Neural progenitor cell (in vitro differentiated cells): ENCODE measurements around the gene FADS2. TPM values are rescaled to one million over a fixed set of nuclear protein-coding genes. Genes with fewer than 3 reads are reported as not detected.
A peak's percentile ranks its signal among the peaks of the same experiment; 100 is the strongest.

ENCODE experiments used
- DNase-seq: peaks from one replicate; pipeline ENCODE4 v3.0.0-alpha.2; 2016; ENCODE audit warnings: low spot score
- H2AFZ ChIP-seq: fragments of 200-600 bp; sonication (generic); replicated peaks from 2 replicates; pipeline ENCODE4 v1.6.1; 2016; ENCODE audit warnings: antibody characterized with exemption
- H3F3A ChIP-seq: fragments of 200-600 bp; sonication (generic); 2 replicates; pipeline ENCODE4 v1.6.1; 2016; ENCODE audit warnings: antibody characterized with exemption, low read depth
- H3K27ac ChIP-seq: fragments of 200-600 bp; sonication (generic); 2 replicates; pipeline ENCODE4 v1.5.1; 2016; ENCODE audit warnings: mild to moderate bottlenecking
- H3K27me3 ChIP-seq: fragments of 200-600 bp; sonication (generic); 2 replicates; pipeline ENCODE4 v1.6.1; 2016; ENCODE audit warnings: mild to moderate bottlenecking, moderate library complexity
- H3K36me3 ChIP-seq: fragments of 200-600 bp; sonication (generic); 2 replicates; pipeline ENCODE4 v1.5.1; 2016
- H3K4me1 ChIP-seq: fragments of 200-600 bp; sonication (generic); 2 replicates; pipeline ENCODE4 v1.6.1; 2016; ENCODE audit warnings: mixed run types
- H3K4me2 ChIP-seq: fragments of 200-600 bp; sonication (generic); 2 replicates; pipeline ENCODE4 v1.6.1; 2016
- H3K4me3 ChIP-seq: fragments of 200-600 bp; sonication (generic); 2 replicates; pipeline ENCODE4 v1.5.1; 2016
- H3K79me2 ChIP-seq: fragments of 200-600 bp; sonication (generic); 2 replicates; pipeline ENCODE4 v1.6.1; 2016; ENCODE audit warnings: low read depth
- H3K9ac ChIP-seq: fragments of 200-600 bp; sonication (generic); 2 replicates; pipeline ENCODE4 v1.6.1; 2016
- H3K9me3 ChIP-seq: fragments of 200-600 bp; sonication (generic); 2 replicates; pipeline ENCODE4 v1.5.1; 2016; ENCODE audit warnings: low read depth
- H4K20me1 ChIP-seq: fragments of 200-600 bp; sonication (generic); 2 replicates; pipeline ENCODE4 v1.6.1; 2016; ENCODE audit warnings: low read depth
- H3K27ac Mint-ChIP-seq: 3 replicates; pipeline ENCODE4 v1.8.0; 2021; ENCODE audit warnings: mixed read lengths
- H3K27me3 Mint-ChIP-seq: 2 replicates; pipeline ENCODE4 v1.8.0; 2022; ENCODE audit warnings: low read depth, mild to moderate bottlenecking, inconsistent platforms, moderate library complexity, mixed read lengths; ENCODE audit not compliant: insufficient read depth
- H3K36me3 Mint-ChIP-seq: 3 replicates; pipeline ENCODE4 v1.8.0; 2021; ENCODE audit warnings: mixed read lengths
- H3K4me1 Mint-ChIP-seq: 3 replicates; pipeline ENCODE4 v1.8.0; 2021; ENCODE audit warnings: mixed read lengths
- H3K4me3 Mint-ChIP-seq: 3 replicates; pipeline ENCODE4 v1.8.0; 2021; ENCODE audit warnings: mild to moderate bottlenecking, moderate library complexity, mixed read lengths
- H3K9me3 Mint-ChIP-seq: 3 replicates; pipeline ENCODE4 v1.8.0; 2020; ENCODE audit warnings: mixed read lengths
- CTCF ChIP-seq: fragments of 200-600 bp; sonication (generic); IDR thresholded peaks from 2 replicates; pipeline ENCODE4 v1.5.1; 2017; ENCODE audit warnings: antibody characterized with exemption, mild to moderate bottlenecking
- EZH2 ChIP-seq: fragments of 200-600 bp; sonication (generic); IDR thresholded peaks from 2 replicates; pipeline ENCODE4 v1.6.1; 2017; ENCODE audit warnings: antibody characterized with exemption, mild to moderate bottlenecking, moderate library complexity
- EZH2phosphoT487 ChIP-seq: fragments of 200-600 bp; sonication (generic); IDR thresholded peaks from 2 replicates; pipeline ENCODE4 v1.6.1; 2017; ENCODE audit warnings: antibody characterized with exemption
- total RNA-seq: library from RNA; depleted of rRNA; stranded (reverse); fragments of >200 nt; gene quantifications from 2 replicates; pipeline ENCODE4 v1.2.3, GENCODE V29; 2015; ENCODE audit warnings: low replicate concordance

FADS2 gene
- total RNA-seq, 1 donor from 2014 or later = 233 TPM

GRCh38 chr11:61784506-61784805 is 43.6 kb upstream of the FADS2 start:
- Histone ChIP-seq H2AFZ (no peak overlapping the region), H3K27ac (no peak overlapping the region), H4K20me1 (peaks cover 16% of the 10 kb centered on the region), H3K9me3 (no peaks in the 10 kb centered on the region), H3K4me3 (no peak overlapping the region), H3K4me1 (no peaks in the 10 kb centered on the region), H3K9ac (no peak overlapping the region), H3K36me3 (no peaks in the 10 kb centered on the region), H3K27me3 (no peaks in the 10 kb centered on the region), H3K4me2 (no peak overlapping the region), H3K79me2 (no peaks in the 10 kb centered on the region), H3F3A (peaks cover 7% of the 10 kb centered on the region)
- H3K4me3 Mint-ChIP-seq = no peak overlapping the region
- H3K36me3 Mint-ChIP-seq = peaks cover 11% of the 10 kb centered on the region
- peaks cover 7% of the 10 kb centered on the region for H3K4me1 Mint-ChIP-seq
- TF ChIP-seq CTCF = no peak
- TF ChIP-seq EZH2 = no peak
- no peak for TF ChIP-seq EZH2phosphoT487
- peaks cover 7% of the 10 kb centered on the region for H3K27me3 Mint-ChIP-seq
- no peaks in the 10 kb centered on the region for H3K9me3 Mint-ChIP-seq
- H3K27ac Mint-ChIP-seq = no peak overlapping the region
- DNase-seq = no peak

- H3K9me3 Mint-ChIP-seq = no peaks in the 10 kb centered on the region
- H3K36me3 Mint-ChIP-seq = peaks cover 20% of the 10 kb centered on the region
- H3K27ac ChIP-seq = no peak overlapping the region
These were observed 42.2 kb upstream of the FADS2 start for GRCh38 chr11:61785837-61786402.

GRCh38 chr11:61787928-61788491 is 40.1 kb upstream of the FADS2 start:
- peaks cover 20% of the 10 kb centered on the region for H3K36me3 Mint-ChIP-seq
- no peaks in the 10 kb centered on the region for H3K9me3 Mint-ChIP-seq

More at GRCh38 chr11:61785837-61786402, 42.2 kb upstream of the FADS2 start:
- H3K9me3 ChIP-seq = no peaks in the 10 kb centered on the region
- H3K4me2 ChIP-seq = no peak overlapping the region
- DNase-seq = no peak
- no peak overlapping the region for H3K27ac Mint-ChIP-seq
- no peaks in the 10 kb centered on the region for H3K27me3 ChIP-seq
- no peak overlapping the region for H3K4me3 ChIP-seq
- peaks cover 9% of the 10 kb centered on the region for H3F3A ChIP-seq
- peaks cover 7% of the 10 kb centered on the region for H3K27me3 Mint-ChIP-seq
- peaks cover 6% of the 10 kb centered on the region for H3K79me2 ChIP-seq
- H3K4me1 Mint-ChIP-seq = peaks cover 7% of the 10 kb centered on the region
- H4K20me1 ChIP-seq = peaks cover 16% of the 10 kb centered on the region
- no peak overlapping the region for H3K9ac ChIP-seq
- TF ChIP-seq CTCF (no peak), EZH2 (no peak), EZH2phosphoT487 (no peak)
- no peak overlapping the region for H3K4me3 Mint-ChIP-seq
- H2AFZ ChIP-seq = no peak overlapping the region
- no peaks in the 10 kb centered on the region for H3K4me1 ChIP-seq
- H3K36me3 ChIP-seq = no peaks in the 10 kb centered on the region

More at GRCh38 chr11:61787928-61788491, 40.1 kb upstream of the FADS2 start:
- no peak overlapping the region for H3K27ac Mint-ChIP-seq
- Histone ChIP-seq H3K4me3 (no peak overlapping the region), H4K20me1 (peaks cover 16% of the 10 kb centered on the region), H3K27ac (no peak overlapping the region), H3K9ac (no peak overlapping the region), H3F3A (peaks cover 11% of the 10 kb centered on the region), H3K79me2 (peaks cover 23% of the 10 kb centered on the region), H3K27me3 (no peaks in the 10 kb centered on the region), H3K36me3 (no peaks in the 10 kb centered on the region), H2AFZ (no peak overlapping the region), H3K9me3 (no peaks in the 10 kb centered on the region), H3K4me2 (no peak overlapping the region), H3K4me1 (peaks cover 6% of the 10 kb centered on the region)
- DNase-seq = peak; percentile 79
- peaks cover 6% of the 10 kb centered on the region for H3K27me3 Mint-ChIP-seq
- peak; percentile 70 for TF ChIP-seq CTCF
- TF ChIP-seq EZH2phosphoT487 = no peak
- H3K4me1 Mint-ChIP-seq = peaks cover 13% of the 10 kb centered on the region
- no peak overlapping the region for H3K4me3 Mint-ChIP-seq
